Glomerular endothelial cell (primary cell): ENCODE results near the gene AMZ1. TPM values are rescaled to one million over a fixed set of nuclear protein-coding genes. Genes with fewer than 3 reads are reported as not detected.
"Not testable (repeated sequence)": the region's sequence is repeated elsewhere in the genome, so short reads cannot be mapped to it uniquely, and the experiment has no call there.

Source experiments
- DNase-seq: peaks from one replicate; pipeline ENCODE4 v3.0.0-alpha.2; 2011; ENCODE audit warnings: low read depth, low spot score; ENCODE audit errors: extremely low read depth
- total RNA-seq: library from RNA; depleted of rRNA; stranded (reverse); fragments of >200 nt; gene quantifications from 2 replicates; pipeline ENCODE4 v1.2.3, GENCODE V29; 2015

Gene AMZ1
- total RNA-seq, 1 donor from 2014 or later, result 0.47 TPM

DNA sequence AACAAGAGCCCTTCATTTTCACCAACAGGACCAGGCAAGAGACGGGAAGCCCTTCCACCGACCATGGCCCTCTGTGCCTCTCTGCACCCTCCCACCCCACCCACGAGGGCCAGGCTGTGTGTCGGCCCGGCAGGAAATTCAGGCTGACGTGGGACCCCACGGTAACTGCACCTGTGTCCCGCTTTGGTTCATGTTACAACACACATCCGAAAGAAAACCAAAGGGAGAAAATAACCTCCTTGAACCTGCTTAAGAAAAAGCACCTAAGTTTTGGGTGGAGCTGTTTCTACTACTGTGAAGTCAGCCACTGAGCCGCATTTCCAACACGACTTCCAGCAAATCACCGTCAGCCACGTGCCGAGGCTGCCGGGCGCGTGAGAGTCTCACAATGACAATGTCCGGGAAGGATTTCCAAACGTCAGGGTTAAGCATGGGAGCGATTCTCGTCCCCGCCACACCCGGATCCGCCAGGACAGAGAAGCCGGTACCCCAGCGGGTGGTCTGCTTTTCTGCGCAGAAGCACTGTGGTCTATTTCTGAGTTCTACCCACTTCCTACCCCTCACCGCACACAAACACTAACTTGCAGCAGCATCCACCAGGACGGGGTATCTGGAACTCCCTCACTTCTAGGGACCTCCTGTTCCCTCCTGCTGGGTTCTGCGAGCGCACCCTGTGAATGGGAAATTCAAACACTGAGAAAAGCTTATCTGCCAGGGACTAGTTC lies 36.6 kb downstream of the AMZ1 start:
- no peak for DNase-seq

DNA sequence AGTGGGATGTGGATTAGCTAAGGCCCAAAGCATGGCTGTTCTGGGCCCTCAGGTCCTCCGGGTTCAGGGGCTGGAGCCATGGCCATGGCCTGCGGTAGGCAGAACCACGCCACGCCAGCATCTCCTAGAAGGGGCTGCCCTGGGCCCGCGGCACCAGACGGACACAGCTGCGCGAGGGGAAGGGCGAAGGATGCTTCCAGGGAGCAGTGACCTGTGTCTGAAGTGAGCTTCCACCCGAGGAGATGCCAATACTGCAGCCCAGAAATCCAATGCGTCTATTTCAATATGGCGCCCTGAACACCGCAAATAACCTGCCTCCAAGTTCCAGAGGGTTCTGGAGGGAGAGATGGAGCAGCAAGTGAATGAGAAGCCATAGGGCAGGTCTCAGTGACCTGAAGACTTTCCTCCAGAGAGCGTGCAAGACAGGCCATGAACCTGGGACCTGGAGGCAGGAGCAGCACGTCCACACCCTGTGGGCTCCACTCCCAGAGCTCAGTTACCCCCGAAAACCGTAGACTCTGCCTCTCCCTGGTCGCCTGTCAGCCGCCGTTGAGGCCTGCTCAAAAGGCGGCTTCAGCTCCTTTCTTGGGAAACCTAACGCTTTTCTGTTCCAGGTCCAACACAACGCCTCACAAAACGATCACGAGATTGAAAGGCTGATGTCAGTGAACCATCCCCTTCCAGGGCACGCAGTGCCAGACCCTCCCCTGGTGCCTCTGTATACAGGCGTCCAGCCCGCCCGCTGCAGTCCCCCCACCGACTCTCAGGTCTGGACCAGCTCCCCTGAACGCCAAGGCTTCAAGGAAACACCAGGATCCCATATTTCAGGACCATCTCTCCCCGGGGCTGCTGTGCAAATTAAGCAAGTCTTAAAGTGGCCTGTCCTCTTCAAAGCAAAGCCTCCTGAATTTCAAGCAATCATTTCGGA lies 37.4 kb downstream of the AMZ1 start:
- DNase-seq, result no peak

DNA sequence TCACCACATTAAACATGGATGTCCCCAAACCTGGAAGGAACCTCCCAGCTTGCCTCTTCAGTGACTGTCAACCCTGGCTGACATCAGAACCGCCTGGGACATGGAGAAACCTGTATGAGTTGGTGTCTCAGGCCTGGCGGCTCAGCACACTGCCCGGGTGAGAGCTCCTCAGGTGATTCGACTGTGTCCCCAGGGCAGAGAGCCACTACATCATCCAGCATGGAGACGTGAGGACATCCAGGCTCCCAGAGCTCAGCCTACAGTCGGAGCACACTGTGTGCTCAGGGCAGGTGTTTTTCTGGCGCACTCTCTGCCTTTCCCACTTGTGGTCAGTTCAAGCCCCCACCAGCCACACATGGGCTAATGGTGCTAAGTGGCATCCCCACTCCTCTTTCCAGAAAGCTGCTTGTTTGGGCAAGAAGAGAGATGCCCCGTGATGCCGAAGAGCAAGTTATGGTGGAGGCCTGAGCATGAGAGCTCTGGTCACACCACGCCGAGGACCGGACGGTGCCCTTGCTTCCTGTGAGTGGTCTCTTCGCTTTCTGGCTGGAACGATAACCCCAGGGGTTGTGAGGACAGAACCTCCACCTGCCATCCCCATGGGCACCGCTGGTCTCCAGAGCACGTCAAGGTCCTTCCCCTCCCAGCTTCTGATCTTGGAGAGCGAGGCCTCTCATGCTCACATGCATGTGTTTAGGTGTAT lies 38.5 kb downstream of the AMZ1 start:
- DNase-seq, result no peak

DNA sequence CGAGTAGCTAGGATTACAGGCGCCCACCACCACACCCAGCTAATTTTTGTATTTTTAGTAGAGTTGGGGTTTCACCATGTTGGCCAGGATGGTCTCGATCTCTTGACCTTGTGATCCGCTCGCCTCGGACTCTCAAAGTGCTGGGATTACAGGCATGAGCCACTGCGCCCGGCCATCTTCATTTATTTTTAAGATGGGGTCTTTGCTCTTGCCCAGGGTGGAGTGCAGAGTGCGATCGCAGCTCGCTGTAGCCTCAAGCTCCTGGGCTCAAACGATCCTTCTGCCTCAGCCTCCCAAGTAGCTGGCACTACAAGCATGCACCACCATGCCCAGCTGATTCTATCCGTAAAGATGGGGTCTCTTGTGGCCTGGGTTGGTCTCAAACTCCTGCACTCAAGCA lies 39.2 kb downstream of the AMZ1 start:
- DNase-seq, result not testable (repeated sequence)

DNA sequence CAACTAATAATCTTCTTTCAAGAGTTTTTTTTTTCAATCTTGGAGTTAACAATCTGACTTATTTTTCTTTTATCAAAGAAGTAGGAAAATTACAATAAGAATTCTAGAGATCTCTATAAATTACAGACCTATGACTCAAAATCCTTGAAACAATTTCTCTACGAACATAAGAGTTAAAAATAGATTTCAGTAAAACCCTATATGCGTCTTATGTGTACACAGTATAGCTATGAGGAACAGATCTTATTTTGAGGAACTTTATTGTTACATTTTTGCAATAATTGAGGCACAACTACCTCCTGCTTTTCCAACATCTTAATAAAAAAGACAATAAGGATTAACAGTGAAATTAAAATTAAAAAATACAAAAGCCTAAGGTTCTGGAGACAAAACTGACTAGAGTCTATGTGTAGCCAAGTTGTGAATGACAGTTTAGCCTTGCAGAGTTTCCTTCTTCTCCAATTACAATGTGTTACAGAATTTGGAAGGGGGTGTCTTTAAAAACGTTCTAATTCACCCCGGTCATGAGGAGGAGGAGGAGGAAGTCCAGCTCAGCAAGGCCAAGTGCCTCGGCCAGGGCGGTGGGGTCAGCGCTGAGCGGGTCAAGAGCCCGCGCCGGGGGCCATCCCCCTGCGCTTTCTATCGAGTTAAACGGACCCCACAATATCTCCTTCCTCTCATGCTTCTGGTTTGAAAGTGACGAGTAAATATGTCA lies 40.5 kb downstream of the AMZ1 start:
- DNase-seq, result no peak

DNA sequence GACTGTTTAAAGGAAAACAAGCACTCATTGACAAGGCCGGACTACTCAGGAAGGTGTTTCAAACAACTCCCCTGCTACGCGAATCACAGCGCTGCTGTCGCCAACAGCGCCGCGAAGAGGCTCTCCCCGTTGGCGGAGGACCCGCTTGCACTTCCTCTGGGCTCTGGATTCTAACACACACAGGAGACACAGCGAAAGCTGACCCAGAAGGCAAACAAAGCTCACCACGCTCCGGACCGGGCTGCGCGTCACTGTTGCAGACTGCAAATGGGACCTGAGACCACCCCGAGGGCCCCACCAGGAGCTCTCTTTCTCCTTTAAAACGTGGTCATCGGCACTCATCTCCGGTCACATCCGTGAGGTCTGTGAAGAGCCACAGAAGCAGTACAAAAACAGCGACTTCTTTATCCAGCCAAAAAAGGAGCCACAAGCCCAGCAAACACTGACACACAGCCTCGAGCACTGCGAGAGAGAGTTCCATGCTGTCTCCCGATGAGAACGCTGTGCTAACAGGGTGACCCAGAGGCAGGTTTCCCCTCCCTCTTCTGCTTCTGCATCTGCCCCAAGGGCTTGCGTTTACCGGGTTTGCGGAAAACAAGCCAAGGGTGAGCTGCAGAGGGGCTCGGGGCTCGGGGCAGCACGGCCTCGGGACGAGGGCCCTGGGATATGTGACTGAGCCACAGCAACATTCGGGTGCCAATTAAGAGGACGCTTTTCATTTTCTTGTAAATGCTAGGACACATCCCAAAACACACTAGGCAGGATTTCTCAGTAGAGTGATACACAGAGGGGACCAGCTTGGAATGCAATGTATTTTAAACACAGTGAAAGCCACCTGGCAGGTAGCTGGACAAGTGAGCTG lies 41.3 kb downstream of the AMZ1 start:
- DNase-seq, result no peak

DNA sequence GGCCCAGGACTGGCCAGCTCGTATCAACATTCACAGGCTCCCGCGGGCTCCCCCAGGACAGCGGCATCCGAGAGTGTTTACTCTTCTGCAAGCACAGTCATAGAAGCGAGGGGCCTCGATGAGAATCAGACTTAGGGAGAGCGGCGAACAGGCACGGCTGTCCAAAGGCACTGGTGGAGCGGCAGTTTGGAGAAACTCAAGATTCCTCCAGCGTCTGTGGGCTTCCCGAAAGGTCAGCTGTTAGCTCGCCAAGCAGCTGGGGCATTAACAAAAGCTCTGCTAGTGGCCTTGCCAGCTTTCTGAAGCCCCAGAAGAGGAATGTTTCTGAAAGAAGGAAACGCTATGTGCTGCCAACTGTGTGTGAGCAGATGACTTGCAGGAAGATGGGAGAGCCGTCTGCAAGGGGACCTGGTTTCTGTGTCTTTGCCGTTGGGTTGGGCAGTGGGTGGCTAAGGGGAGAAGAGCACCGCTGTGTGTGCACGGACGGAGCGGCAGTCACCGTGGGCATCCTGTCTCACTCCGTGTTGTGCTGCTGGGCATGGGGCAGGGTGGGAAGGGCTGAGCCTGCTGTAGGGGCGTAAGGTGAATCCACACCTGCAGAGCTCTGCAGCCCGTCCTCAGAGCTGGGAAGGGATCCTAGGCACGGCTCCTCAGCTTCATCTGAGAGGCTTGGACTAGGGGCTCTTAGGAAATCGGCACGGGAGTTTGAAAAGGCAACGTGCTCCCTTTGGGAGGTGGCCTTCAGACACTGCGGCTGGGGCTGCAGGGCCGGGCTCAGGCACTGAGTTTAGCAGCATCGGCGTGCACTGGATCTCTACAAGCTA lies 42.1 kb downstream of the AMZ1 start:
- DNase-seq, result no peak

DNA sequence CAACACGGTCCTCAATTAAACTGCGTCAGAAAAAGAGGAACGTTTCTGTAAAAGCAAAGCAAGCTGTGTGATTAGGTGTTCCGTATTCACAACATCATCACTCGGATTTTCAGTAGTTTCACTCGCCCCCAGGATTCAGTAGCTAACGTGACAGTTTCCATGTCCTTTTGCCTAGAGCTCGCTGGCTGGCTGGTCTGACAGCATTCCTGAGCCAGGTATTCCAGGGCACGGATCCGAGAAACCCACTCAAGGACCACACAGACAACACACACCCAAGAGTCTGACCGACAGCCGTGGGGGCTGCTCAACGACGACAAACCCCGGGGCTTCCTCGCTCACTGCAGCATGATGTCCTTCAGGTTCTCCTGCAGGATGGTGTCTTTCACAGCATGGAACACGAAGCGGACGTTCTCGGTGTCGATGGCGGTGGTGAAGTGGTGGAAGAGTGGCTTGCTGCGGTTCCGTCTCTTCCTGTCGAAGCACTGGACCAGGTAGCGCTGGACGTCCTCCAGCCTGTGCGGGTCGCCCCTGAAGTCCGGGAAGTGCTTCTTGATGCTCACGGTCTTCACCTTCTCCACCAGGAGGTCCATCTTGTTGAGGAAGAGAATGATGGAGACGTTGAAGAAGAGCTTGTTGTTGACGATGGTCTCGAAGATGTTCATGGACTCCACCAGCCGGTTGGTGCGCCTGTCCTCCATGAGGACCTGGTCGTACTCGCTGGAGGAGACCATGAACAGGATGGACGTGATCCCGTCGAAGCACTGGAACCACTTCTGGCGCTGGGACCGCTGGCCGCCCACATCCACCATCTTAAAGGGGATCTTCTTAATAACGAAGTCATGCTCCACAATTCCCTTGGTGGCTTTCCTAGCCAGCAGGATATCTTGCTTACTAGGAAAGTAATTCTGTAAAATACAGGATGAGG lies 43.1 kb downstream of the AMZ1 start:
- DNase-seq, result no peak

DNA sequence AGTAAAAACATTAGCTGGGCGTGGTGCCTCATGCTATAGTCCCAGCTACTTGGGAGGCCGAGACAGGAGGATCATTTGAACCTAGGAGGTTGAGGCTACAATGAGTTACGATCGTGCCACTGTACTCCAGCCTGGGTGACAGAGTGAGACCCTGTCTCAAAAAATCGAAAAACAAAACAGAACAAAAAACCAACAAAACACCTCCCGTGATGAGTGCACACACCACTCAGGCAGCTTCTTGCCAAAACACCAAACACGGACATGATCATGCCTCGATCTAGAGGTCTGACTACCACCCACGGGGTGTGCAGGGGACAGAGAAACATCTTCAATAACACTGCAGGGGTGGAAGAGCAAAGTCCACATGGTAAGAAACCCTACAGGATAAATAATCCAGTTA lies 44.4 kb downstream of the AMZ1 start:
- no peak for DNase-seq

DNA sequence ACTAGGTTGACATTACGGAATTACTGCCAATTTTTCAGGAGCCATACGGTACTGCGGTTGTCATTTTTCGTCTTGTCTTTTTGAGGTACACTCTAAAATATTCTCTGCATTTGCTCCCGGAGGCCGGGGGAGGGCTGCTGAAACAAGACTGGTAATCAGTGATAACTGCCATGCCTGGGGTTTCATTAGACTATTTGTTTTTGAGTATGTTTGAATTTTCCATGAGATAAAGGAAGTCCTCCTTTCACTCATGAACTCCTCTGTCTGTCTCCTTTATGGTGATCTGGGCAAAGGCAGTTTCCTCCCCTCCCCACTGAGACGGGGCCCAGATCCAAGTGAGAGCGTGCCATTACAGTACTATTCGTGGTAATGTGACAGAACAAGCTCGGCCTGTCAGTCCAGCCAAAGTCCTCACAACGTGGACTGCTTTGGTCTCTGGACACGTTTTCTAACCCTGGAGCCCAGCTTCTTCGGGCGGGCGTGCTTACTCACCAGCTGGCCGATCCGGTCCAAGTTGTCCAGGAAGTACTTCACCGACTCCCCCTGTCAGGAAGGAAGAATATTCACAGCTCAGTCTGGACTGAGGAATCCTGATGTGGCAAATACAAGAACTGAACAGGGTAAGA lies 45.1 kb downstream of the AMZ1 start:
- DNase-seq, result no peak

DNA sequence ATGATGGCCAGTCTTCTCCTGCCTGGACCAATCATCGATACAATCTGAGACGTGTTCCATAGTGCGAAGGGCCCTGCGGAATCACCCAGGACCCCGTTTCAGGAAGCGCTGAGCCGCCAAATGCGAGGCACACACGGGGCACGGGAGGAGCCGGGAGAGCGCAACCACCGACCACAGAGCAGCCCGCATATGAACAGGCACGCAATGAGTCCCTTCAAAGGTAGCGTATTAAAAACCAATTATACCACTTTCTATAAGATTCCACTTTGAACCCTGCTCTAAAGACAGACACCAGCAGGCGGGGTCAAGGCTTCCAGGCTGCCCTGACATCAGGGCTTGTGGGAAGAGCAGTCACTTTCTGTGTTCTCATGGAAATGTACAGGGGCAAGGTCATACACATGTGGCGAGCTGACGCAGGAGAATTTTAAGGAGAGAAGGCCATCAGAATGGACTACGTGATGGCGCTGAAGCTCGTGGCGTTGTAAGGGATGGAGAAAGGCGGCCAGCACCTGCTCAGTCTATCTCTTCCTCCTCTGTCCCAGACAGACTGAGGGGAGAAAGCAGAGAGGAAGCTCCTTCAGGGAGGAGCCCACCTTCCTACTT lies 46.2 kb downstream of the AMZ1 start:
- no peak for DNase-seq

DNA sequence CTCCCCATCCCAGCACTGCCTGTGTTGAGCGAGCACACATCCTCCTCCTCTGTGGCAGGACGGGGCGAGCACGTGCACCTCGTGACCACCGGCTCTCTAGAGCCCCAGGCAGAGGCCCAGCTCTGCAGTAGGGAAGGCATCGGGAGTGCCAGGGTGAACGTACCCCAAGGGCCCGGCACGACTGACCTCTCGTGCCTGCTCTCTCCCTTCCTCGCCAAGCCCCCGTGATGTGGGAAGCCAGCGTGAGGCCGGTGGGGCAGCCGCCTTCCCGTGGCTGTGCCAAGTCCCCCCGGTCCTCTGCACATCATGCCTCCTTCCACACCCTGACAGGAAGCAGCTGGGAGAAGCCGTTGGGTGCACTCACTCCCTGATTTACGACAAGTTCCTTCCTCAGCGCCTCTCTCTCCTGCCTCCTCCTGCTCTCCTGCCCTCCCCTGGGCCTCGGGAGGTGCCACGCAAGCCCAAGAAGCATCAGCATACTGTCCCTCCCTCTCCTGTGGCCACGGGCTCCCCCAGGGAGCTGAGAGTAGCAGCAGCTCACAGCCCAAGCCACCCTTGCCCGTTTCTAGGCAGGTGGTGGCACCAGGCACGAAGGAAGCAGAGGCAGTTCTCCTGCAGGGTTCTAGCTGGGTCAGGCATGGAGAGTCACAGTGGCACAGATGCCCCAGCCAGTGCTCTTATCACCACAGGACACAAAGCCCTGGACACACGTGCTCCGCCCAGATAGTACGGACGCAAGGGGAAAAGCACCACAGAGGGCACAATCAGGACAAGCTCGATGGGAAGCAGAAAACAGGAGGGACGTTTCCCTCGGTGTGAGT lies 47.0 kb downstream of the AMZ1 start:
- DNase-seq, result no peak

DNA sequence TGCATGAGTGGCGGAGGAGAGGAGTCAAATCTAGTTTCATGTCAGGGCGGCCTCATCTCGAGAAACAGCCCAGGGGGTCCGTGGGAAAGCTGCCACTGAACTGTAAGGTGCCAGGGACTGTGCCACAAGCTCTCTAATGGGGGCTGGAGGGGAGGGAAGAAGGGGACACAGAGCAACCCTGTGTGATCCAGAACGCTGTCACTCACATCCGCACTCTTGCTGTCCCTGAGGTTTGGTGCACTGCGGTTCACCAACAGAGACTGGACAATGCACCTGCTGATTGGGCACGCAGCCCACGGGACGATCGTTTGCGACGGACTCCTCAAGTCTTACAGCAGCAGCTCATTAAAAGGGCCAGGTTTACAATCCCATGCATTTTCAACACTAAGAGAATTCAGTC lies 47.7 kb downstream of the AMZ1 start:
- no peak for DNase-seq

DNA sequence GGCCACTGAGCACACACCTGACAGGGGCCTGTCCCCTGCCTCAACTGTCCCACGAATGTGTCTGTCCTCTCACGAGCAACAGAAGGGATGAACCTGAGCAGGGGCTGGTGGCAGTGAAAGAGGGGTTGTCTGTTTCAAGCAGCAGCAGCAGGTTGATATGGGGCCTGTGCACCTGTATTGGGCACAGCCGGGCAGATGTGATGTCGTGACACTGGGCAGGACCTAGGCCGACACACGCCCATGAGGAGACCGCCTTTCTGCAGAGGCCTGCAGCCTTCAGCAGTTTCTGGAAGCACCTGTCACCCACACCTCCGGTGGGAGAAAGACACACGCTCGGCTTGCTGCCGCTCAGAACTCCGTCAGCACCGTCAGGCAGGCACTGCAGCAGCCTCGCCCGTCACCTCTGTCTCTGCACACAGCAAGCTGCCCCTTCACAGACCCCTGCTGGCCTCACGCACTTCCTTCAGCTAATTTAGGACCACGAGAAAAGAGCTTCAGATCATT lies 48.5 kb downstream of the AMZ1 start:
- no peak for DNase-seq

DNA sequence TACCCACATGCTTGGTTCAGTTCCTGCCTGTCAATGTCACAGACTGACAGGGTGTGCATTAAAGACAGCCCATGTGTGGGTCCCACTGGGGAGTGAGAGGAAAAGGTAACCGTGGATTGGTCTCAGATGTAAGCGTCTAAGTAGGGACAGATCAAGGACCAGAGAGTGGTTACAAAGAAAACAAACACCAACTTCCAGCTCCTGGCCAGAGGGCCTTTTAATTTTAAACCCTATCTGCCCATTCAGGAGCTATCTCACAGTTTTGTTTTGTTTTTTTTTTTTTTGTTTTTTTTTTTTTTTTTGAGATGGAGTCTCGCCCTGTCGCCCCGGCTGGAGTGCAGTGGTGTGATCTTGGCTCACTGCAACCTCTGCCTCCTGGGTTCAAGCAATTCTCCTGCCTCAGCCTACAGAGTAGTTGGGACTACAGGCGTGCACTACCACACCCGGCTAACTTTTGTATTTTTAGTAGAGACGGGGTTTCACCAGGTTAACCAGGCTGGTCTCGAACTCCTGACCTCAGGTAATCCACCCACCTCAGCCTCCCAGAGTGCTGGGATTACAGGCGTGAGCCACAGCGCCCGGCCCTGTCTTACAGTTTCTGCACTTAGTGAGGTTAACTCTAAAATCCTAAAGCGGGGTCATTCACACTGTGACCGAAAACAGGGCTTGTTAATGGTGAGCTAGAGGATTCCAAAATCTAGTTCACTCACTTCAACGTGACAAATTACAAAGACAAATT lies 49.2 kb downstream of the AMZ1 start:
- not testable (repeated sequence) for DNase-seq
